Activated naive CD8-positive, alpha-beta T cell treated with anti-CD3 and anti-CD28 coated beads for 36 hours (primary cell): ENCODE measurements around the gene NKX1-1. TPM values are rescaled to one million over a fixed set of nuclear protein-coding genes. Genes with fewer than 3 reads are reported as not detected.
"Not testable (repeated sequence)": the region's sequence is repeated elsewhere in the genome, so short reads cannot be mapped to it uniquely, and the experiment has no call there.

Experiments used
- DNase-seq: peaks from one replicate; pipeline ENCODE4 v3.0.0; 2021
- H3K27ac Mint-ChIP-seq: one replicate; pipeline ENCODE4 v1.8.0; 2022; ENCODE audit warnings: mild to moderate bottlenecking, moderate library complexity, mixed read lengths
- H3K27me3 Mint-ChIP-seq: one replicate; pipeline ENCODE4 v1.8.0; 2022; ENCODE audit warnings: mild to moderate bottlenecking, mixed read lengths
- H3K36me3 Mint-ChIP-seq: one replicate; pipeline ENCODE4 v1.8.0; 2021; ENCODE audit warnings: mild to moderate bottlenecking, mixed read lengths
- H3K4me1 Mint-ChIP-seq: one replicate; pipeline ENCODE4 v1.8.0; 2021; ENCODE audit warnings: mixed read lengths
- H3K4me3 Mint-ChIP-seq: one replicate; pipeline ENCODE4 v1.8.0; 2022; ENCODE audit warnings: mild to moderate bottlenecking, moderate library complexity, mixed read lengths
- H3K9me3 Mint-ChIP-seq: one replicate; pipeline ENCODE4 v1.8.0; 2022; ENCODE audit warnings: mixed read lengths
- total RNA-seq, 2 experiments: library from RNA; stranded (reverse); gene quantifications; one replicate each; pipeline ENCODE4 v1.2.3, GENCODE V29; 2021

Gene NKX1-1
- total RNA-seq, 2 experiments from 2014 or later, result not detected

DNA sequence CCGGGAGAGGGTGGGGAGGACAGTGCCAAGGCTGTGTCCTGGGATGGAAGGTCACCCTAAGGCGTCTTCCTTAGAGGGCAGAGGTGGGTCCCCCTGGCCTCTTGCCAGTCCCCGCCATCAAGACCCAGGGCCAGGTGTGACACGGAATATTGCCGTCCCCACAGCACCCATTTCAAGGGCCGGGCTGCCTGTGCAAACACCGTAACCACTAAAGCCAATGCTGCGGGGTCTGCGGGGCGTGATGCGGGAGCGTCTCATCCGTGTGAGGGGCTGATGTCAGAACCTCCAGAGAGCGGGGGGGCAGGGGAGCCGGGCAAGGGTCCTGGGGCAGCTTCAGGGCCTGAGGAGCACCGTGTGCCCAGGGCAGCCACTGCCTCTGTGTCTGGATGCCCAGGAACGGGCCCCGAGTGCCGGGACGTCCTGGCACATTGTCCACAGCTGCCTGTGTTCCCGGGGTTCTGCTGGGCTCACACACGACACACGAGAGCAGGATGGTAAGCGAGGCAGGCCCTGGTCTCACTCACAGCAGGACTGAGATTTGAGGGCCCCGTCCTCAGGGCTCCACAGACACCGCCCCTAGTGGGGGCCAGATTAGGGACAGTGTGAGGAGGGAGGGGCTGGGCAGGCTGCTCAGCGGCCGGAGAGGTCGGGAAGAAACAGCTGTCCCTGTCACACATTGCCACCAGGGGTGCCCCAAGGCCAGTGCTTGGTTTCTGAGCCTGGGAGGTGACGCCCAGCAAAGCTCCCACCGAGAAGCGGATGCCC is 29.2 kb downstream of the NKX1-1 start:
- Mint-ChIP-seq H3K4me3 (no peak overlapping the region), H3K4me1 (no peaks in the 10 kb centered on the region), H3K9me3 (no peaks in the 10 kb centered on the region), H3K36me3 (peaks cover 3% of the 10 kb centered on the region), H3K27ac (no peak overlapping the region), H3K27me3 (no peaks in the 10 kb centered on the region)
- DNase-seq, result no peak

DNA sequence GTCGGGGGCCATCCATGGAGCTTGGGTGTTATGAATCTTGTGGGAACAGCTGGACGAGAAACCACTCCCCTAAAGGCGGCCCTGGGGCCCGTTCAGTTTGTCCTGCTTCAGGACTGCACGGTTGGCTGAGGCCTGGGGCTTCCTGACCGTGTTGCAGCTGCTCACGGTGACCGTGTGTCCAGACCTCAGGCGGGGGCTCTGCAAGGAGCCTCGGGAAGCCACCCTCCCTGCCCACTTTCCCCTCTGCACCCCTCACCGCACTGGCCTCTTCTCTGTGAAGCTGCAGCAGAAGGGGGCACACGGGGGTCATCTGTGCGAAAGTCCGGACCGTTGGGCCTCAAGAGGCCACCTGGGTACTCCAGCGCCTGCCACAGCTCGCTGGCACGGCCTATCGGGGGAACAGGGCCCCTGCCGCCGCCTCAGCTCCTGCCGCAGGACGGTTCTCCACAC is 29.8 kb downstream of the NKX1-1 start:
- DNase-seq, result no peak
- Mint-ChIP-seq H3K4me3 (no peak overlapping the region), H3K36me3 (peaks cover 3% of the 10 kb centered on the region), H3K4me1 (no peaks in the 10 kb centered on the region), H3K9me3 (no peaks in the 10 kb centered on the region), H3K27me3 (no peaks in the 10 kb centered on the region), H3K27ac (no peak overlapping the region)

DNA sequence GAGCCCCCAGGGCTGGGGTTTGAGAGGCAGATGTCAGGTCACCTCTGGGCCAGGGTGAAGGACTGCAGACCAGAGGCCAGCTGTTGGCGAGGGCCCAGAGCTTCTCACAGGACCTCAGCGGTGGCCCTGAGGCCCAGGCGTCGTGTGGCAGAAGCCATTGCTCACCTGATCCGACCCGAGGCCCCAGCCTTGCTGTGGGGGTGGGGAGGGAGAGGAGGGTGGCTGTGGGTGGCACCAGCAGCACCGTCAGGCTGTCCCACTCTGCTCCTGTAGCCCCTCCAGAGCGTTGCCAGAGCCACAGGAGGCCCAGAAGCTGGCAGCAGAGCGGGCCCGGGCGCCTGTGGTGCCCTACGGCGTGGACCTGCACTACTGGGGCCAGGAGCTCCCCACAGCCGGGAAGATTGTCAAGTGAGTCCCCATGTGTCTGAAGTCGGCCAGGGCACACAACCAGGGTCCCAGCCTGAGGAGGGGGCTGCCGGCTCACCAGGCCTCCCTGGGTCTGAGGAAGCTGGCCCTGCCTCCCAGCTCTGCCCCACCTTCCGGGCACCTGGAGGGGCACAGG is 30.4 kb downstream of the NKX1-1 start:
- Mint-ChIP-seq H3K27ac (no peak overlapping the region), H3K27me3 (no peaks in the 10 kb centered on the region), H3K36me3 (peaks cover 3% of the 10 kb centered on the region), H3K9me3 (no peaks in the 10 kb centered on the region), H3K4me1 (no peaks in the 10 kb centered on the region), H3K4me3 (no peak overlapping the region)
- no peak for DNase-seq

DNA sequence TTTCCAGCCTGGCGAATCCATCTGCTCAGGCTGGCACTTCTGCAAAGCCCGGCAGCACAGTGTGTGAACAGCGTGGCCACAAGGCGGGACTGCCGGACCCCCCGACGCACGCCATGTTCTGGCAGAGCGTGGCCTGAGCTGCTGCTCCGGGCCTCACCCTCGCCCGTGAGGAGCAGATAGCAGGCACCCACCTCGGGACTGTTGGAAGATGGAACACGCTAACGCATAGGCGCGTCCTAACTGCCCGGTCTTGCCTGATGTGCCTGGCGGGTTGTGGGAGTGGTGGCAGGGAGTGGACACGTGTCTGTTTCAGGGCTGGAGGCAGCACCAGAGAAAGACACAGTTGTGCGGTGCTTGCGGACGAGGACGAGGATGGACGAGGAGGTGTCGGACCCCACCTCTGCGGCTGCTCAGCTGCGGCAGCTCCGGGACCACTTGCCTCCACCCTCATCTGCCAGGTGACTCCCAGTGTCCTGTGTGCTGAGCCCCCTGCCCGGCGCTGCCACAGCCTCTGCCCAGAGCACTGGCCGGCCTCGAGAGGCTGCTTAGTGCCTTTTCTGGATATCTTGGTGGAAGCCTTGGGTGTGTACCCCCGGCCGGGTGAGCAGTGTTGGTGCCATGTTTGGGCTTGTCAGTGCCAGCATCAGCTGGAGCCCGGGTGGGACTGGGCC is 31.1 kb downstream of the NKX1-1 start:
- Mint-ChIP-seq H3K27me3 (no peaks in the 10 kb centered on the region), H3K4me1 (no peaks in the 10 kb centered on the region), H3K4me3 (no peak overlapping the region), H3K9me3 (no peaks in the 10 kb centered on the region), H3K27ac (no peak overlapping the region), H3K36me3 (peaks cover 3% of the 10 kb centered on the region)
- no peak for DNase-seq

DNA sequence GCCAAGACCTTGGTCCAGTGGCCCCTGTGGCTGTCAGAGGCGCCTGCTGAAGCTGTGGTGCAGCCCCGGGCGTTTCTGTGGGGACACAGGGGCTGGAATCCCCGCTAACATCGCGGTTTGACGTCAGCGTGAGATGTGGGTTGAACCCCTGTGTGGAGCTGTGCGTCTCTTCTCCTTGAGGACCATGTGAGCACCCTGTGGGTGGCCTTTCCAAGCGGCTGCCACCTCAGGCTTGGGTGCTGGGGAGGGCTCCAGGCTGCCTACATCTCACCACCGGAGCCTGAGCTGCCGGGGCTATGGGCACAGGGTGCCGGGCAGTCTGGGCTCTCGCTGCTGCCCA is 31.6 kb downstream of the NKX1-1 start:
- Mint-ChIP-seq H3K9me3 (no peaks in the 10 kb centered on the region), H3K27me3 (no peaks in the 10 kb centered on the region), H3K27ac (no peak overlapping the region), H3K4me3 (no peak overlapping the region), H3K36me3 (peaks cover 3% of the 10 kb centered on the region), H3K4me1 (no peaks in the 10 kb centered on the region)
- DNase-seq, result no peak

DNA sequence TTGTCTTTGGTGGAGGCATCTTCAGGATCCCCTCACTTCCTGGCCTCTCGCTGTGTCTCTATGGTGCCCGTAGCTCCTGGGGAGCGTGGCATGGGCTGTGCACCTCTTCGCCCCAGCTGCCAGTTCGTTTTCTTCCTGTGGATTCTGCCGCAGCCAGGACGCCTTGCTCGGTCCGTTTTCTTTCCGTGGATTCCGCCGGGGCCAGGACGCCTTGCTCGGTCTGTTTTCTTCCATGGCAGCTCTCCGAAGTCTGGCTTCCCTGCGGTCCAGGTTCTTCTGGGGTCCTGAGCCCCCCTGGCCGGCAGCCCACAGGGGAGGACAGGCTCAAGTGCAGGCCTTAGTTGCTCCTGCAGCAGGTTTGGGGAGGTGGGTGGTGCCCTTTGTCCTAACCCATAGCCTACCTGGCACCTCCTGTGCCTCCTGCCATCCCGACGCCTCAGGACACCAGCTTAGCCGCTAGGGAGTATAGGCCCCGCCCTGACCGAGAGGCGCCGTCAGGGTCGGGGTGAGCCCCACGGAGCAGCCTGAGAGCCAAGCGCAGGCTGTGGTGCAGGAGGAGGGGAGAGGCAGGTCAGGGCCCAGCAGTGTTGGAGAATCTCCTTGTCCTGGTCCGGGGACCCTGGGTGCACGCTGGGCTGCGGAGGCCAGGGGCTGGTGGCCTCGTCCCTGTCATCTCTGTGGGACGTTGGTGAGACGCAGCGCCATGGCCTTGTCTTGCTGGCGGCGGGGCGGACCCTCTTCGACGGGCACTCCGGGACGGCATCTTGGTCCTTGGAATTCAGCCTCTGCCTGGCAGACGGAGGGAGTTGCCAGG is 32.1 kb downstream of the NKX1-1 start:
- Mint-ChIP-seq H3K27ac (no peak overlapping the region), H3K27me3 (no peaks in the 10 kb centered on the region), H3K4me1 (no peaks in the 10 kb centered on the region), H3K9me3 (no peaks in the 10 kb centered on the region), H3K36me3 (peaks cover 3% of the 10 kb centered on the region), H3K4me3 (no peak overlapping the region)
- DNase-seq, result no peak

DNA sequence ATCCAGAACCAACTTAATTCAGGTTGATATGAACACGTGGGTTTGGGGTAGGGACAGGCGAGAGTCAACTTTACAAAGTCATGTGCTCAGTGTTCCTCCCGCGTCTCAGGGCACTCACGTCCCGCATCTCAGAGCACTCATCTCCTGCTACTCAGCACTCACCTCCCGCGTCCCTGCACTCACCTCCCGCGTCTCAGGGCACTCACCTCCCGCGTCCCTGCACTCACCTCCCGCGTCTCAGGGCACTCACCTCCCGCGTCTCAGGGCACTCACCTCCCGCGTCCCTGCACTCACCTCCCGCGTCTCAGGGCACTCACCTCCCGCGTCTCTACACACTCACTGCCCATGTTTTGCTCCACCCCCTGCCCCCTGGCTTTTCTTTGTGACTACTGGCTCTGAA is 33.7 kb downstream of the NKX1-1 start:
- not testable (repeated sequence) for DNase-seq, H3K9me3 Mint-ChIP-seq, H3K4me3 Mint-ChIP-seq, H3K36me3 Mint-ChIP-seq, H3K4me1 Mint-ChIP-seq, H3K27me3 Mint-ChIP-seq, H3K27ac Mint-ChIP-seq

DNA sequence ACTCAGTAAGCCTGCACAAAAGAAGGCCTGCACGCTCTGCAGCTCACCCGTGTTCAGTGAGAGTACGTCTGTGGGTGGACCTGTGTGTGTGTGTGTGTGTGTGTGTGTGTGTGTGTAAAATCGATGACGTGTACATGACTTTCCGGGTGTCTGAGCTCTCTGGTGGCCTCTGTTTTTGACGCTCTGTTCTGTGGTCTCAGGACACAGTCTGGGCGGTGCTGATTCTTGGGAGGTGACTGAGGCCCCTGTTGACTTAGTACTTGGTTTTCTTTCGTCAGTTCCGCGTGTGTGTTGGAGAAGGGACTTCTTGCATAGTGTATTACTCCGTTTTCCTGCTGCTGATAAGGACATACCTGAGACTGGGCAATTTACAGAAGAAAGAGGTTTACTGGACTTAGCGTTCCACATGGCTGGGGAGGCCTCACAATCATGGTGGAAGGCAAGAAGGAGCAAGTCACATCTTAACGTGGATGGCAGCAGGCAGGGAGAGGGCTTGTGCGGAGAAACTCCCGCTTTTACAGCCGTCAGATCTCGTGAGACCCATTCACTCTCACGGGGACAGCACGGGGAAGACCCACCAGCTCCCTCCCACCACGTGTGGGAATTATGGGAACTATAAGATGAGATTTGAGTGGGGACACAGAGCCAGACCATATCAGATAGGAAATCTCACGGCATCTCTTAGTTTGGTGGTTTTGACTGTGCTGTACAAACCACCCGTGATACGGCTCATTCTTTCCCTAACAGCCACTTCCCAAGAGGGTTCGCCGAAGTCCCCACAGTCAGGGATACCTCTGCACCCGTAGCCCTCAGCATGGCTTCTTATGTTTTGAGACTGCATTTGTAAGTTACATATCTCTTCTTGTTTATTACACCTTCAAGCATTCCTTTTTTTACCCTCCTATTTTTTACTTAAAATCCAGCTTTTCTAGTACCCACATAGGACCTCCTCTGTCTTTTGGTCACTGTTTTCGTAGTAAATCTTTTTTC is 34.8 kb downstream of the NKX1-1 start:
- H3K4me1 Mint-ChIP-seq, result no peaks in the 10 kb centered on the region
- H3K27me3 Mint-ChIP-seq, result no peaks in the 10 kb centered on the region
- H3K9me3 Mint-ChIP-seq, result no peaks in the 10 kb centered on the region
- H3K4me3 Mint-ChIP-seq, result no peak overlapping the region
- H3K36me3 Mint-ChIP-seq, result peaks cover 3% of the 10 kb centered on the region
- no peak for DNase-seq
- H3K27ac Mint-ChIP-seq, result no peak overlapping the region

DNA sequence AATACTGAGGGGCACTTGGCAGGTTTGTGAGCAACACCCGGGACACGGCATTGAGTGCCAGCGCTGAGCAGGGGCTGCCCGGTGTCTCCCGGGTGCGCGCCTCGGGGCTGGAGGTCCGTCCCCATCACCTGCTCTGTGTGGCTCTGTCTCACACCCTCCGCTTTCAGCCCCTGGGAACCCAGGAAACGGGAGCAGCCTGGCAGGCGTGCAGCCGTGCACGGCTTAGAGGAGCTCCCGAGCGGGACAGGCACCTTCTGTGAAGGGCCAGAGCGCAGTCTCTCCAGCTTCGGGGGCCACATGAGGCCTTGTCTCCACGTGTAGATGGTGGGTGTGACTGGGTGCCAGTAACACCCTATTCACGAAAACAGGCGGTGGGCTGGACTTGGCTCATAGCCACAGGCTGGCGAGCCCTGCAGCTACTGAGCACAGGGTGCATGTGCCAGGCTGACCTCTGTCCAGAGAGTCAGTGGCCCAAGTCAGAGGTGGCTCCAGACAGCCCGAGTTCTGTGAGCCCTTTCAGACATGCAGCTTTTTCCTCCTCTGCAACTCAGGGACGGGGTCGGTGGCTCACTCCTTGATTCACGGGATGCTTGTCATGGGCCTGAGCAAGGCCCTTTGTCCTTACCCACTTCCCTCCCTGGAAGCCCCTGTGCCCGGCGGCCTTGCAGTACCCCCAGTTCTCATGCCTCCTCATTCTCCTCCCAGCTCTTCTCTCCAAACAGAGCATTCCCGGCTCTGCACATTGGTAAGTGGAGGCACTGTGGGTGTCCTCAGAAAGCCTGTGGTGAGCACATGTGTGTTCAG is 35.7 kb downstream of the NKX1-1 start:
- Mint-ChIP-seq H3K4me1 (no peaks in the 10 kb centered on the region), H3K36me3 (peaks cover 3% of the 10 kb centered on the region), H3K9me3 (no peaks in the 10 kb centered on the region), H3K4me3 (no peak overlapping the region), H3K27ac (no peak overlapping the region), H3K27me3 (no peaks in the 10 kb centered on the region)
- DNase-seq, result no peak

DNA sequence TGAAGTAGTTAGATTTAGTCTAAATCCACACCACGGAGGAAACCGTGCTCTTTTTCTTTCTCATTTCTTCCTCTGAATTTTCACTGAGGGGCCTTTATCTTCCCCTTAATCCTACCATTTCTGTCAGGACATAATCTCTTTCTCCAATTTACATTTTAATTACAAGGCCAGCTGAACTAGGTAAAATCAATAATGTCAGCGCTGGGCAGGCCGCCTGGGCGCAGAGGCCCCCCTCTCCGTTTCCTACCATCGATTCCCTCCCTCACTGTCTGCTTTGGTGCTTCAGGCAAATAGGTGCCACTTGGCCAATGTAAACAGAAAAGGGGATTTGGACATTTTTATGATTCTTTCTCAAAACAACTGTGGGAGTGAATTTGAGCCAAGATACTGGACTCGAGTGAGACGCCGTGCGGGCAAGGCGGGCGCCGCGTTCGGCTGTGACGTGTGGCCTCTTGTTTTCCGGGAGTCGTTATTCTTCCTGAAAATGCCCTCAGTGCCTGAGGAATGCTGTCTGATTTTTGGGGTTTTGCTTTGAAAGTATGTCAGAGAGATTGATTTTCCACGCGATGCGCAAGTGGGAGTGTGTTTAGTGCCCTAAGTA is 36.7 kb downstream of the NKX1-1 start:
- no peaks in the 10 kb centered on the region for H3K9me3 Mint-ChIP-seq
- no peak overlapping the region for H3K27ac Mint-ChIP-seq
- no peaks in the 10 kb centered on the region for H3K27me3 Mint-ChIP-seq
- H3K4me1 Mint-ChIP-seq, result no peaks in the 10 kb centered on the region
- H3K4me3 Mint-ChIP-seq, result no peak overlapping the region
- peaks cover 3% of the 10 kb centered on the region for H3K36me3 Mint-ChIP-seq
- no peak for DNase-seq

DNA sequence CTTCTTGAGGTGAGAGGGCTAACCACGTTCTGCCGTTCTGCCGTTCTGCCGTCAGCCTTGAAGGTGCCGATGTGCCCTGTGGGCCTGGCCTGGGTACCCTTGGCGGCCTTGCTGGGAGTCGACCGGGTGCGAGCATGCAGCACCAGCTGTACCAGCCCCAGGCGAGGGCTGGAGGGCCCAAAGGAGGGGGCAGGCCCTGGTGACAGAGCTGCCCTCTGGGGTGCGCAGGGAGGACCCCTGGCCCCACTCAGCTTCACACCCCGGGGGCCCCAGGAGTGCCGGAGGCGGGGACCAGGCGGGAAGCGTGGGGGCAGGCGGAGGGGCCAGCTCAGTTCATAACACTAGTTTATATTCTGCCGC is 37.2 kb downstream of the NKX1-1 start:
- Mint-ChIP-seq H3K36me3 (peaks cover 3% of the 10 kb centered on the region), H3K4me1 (no peaks in the 10 kb centered on the region), H3K9me3 (no peaks in the 10 kb centered on the region), H3K27me3 (no peaks in the 10 kb centered on the region), H3K4me3 (no peak overlapping the region), H3K27ac (no peak overlapping the region)
- no peak for DNase-seq

DNA sequence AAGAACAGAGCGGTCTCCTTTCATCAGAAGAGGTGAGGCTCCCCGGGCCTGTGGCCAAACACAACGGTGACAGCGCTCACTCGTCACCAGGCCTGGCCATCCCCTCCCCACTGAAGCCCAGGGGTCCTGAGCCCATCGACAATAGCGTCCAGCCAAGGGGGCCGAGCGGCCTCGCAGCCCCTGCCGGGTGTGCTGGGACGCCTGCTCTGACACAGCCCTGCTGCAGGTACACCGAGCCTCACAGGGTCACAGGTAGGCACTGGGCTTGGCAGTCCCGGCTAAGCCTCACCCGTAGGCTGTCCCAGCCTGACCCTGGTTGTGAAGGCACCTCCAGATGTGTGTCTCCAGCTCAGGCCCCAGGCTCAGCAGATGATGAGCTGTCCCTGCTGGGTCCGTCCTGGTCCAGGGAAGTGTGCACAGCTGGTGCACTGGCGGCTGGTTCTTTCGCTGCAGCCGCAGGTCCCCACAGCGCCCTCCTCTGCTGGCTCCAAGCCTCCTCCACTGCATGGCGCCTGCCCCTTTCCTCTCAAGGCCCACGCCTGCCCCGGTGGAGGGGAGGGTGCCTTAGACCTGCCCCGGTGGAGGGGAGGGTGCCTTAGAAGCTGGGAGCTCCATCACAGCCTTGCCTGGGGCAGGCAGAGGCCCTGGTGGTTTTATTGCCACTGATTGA is 37.7 kb downstream of the NKX1-1 start:
- Mint-ChIP-seq H3K27ac (no peak overlapping the region), H3K36me3 (peaks cover 3% of the 10 kb centered on the region)
- DNase-seq, result no peak

DNA sequence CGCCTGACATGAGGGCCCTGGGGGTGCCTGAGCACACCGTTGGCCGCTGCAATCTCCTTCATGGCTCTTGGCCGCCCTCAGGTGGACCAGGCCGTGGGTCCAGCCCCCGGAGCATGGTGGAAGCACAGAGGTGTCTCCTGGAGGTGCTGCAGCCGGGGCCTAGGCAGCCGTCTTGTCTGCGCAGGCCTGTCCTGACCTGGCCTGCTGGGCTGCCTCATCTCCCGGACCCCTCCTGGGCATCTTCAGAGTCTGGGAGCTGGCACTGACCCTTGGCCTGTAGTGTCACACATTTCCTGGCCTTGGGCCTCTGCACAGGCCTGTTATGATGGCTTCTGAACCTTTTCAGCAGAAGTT is 38.3 kb downstream of the NKX1-1 start:
- Mint-ChIP-seq H3K27ac (no peak overlapping the region), H3K4me3 (no peak overlapping the region), H3K36me3 (peaks cover 2% of the 10 kb centered on the region), H3K4me1 (no peaks in the 10 kb centered on the region), H3K9me3 (no peaks in the 10 kb centered on the region), H3K27me3 (no peaks in the 10 kb centered on the region)
- no peak for DNase-seq

More for the DNA sequence above, 37.7 kb downstream of the NKX1-1 start:
- H3K27me3 Mint-ChIP-seq, result no peaks in the 10 kb centered on the region
- no peaks in the 10 kb centered on the region for H3K4me1 Mint-ChIP-seq
- H3K4me3 Mint-ChIP-seq, result no peak overlapping the region
- H3K9me3 Mint-ChIP-seq, result no peaks in the 10 kb centered on the region
